Suppressor macrophage treated with lipopolysaccharide for 1 hour (primary cell): Measurements from ENCODE around the gene TMEM121.
"Not testable (repeated sequence)": the region's sequence is repeated elsewhere in the genome, so short reads cannot be mapped to it uniquely, and the experiment has no call there.

Experiments used
- DNase-seq, 3 donors: peaks; one replicate each; pipeline ENCODE4 v3.0.0-alpha.2; 2020 to 2022

TMEM121 gene

GRCh38 chr14:105528586-105529318 lies 2.4 kb downstream of the TMEM121 start:
- no peak for DNase-seq

GRCh38 chr14:105529319-105529568 lies 2.9 kb downstream of the TMEM121 start:
- DNase-seq = no peak

- DNase-seq = no peak
Observed at GRCh38 chr14:105529569-105530284, 3.3 kb downstream of the TMEM121 start.

GRCh38 chr14:105530285-105531087 lies 4.1 kb downstream of the TMEM121 start:
- no peak for DNase-seq

GRCh38 chr14:105531088-105531893 lies 4.9 kb downstream of the TMEM121 start:
- DNase-seq = no peak

- no peak for DNase-seq
Observed at GRCh38 chr14:105531894-105532623, 5.7 kb downstream of the TMEM121 start.

- DNase-seq = no peak
Observed at GRCh38 chr14:105532735-105533141, 6.4 kb downstream of the TMEM121 start.

- DNase-seq = no peak
Observed at GRCh38 chr14:105533391-105533790, 7.0 kb downstream of the TMEM121 start.

- no peak for DNase-seq
Observed at GRCh38 chr14:105533811-105534498, 7.6 kb downstream of the TMEM121 start.

GRCh38 chr14:105534586-105534985 lies 8.2 kb downstream of the TMEM121 start:
- no peak for DNase-seq

GRCh38 chr14:105536051-105536450 lies 9.7 kb downstream of the TMEM121 start:
- no peak for DNase-seq

GRCh38 chr14:105536691-105537579 lies 10.6 kb downstream of the TMEM121 start:
- no peak for DNase-seq

- peak; percentile 35 to 69 (median 63) for DNase-seq
Observed at GRCh38 chr14:105537580-105538474, 11.4 kb downstream of the TMEM121 start.

- DNase-seq = no peak
Observed at GRCh38 chr14:105538481-105539049, 12.2 kb downstream of the TMEM121 start.

- DNase-seq = no peak
Observed at GRCh38 chr14:105540811-105541210, 14.4 kb downstream of the TMEM121 start.

- DNase-seq = no peak
Observed at GRCh38 chr14:105541218-105541875, 15.0 kb downstream of the TMEM121 start.

GRCh38 chr14:105545676-105546075 lies 19.3 kb downstream of the TMEM121 start:
- DNase-seq = not testable (repeated sequence)

GRCh38 chr14:105546410-105546809 lies 20.0 kb downstream of the TMEM121 start:
- not testable (repeated sequence) for DNase-seq
